A549 (cell line): ENCODE results near the gene FHIT. TPM values are rescaled to one million over a fixed set of nuclear protein-coding genes. Genes with fewer than 3 reads are reported as not detected.

ENCODE experiments used
- ATAC-seq, 2 experiments: fragments of 200-7000 bp in 1 of 2; fragments of >200 bp in 1 of 2; cut with Nextera tagmentation in 1 of 2; cut with Tn5 transposase in 1 of 2; 3 replicates each; pipeline versions ENCODE4 v1.8.0 to v1.9.1; 2018 to 2020; ENCODE audit warnings: mild to moderate bottlenecking in 1 of 2, moderate library complexity in 1 of 2
- CTCF ChIA-PET: fragments of 300-600 bp; sonication (Branson Sonifier 250); formaldehyde crosslinking; extraction: SDS; loops from one replicate; lab custom pipeline; 2021; ENCODE audit warnings: antibody characterized with exemption, inconsistent platforms; lab: Yijun Ruan, JAX
- POLR2A ChIA-PET: fragments of 350-600 bp; formaldehyde crosslinking; extraction: SDS; loops from one replicate; lab custom pipeline; 2021; ENCODE audit warnings: antibody characterized with exemption, inconsistent platforms; lab: Yijun Ruan, JAX
- DNase-seq, 2 experiments: peaks; one replicate each; pipeline versions ENCODE4 v3.0.0 to v3.0.0-alpha.2; 2011 to 2016; ENCODE audit warnings: low read depth in 1 of 2, low spot score in 1 of 2
- FAIRE-seq: peaks from 2 replicates; lab custom pipeline; 2011; peaks lifted over from hg19 to GRCh38; lab: Jason Lieb, UNC
- H3K27ac ChIP-seq, 2 experiments: fragments of >200 bp; sonication (Bioruptor Twin); formaldehyde crosslinking; 3 replicates each; pipeline ENCODE4 v1.5.1; 2016 to 2017
- H3K4me1 ChIP-seq: fragments of >200 bp; sonication (Bioruptor Twin); formaldehyde crosslinking; 3 replicates; pipeline ENCODE4 v1.6.1; 2016
- H3K4me2 ChIP-seq: fragments of >200 bp; sonication (Bioruptor Twin); formaldehyde crosslinking; 3 replicates; pipeline ENCODE4 v1.6.1; 2016
- H3K4me3 ChIP-seq: fragments of >200 bp; sonication (Bioruptor Twin); formaldehyde crosslinking; 3 replicates; pipeline ENCODE4 v1.5.1; 2016
- H3K9me3 ChIP-seq: fragments of >200 bp; sonication (Bioruptor Twin); formaldehyde crosslinking; 3 replicates; pipeline ENCODE4 v1.6.1; 2016
- CEBPB ChIP-seq, 2 experiments: fragments of >200 bp in 1 of 2; sonication (Bioruptor Twin) in 1 of 2; formaldehyde crosslinking in 1 of 2; IDR thresholded peaks; 2 replicates each; pipeline ENCODE4 v1.6.1; 2012 to 2016
- EHF ChIP-seq: fragments of 250-450 bp; sonication (Bioruptor Pico); IDR thresholded peaks from 2 replicates; pipeline ENCODE4 v1.5.0; 2020; ENCODE audit warnings: mild to moderate bottlenecking
- EHMT2 ChIP-seq: fragments of 200-600 bp; sonication (generic); IDR thresholded peaks from 2 replicates; pipeline ENCODE4 v1.6.1; 2016; ENCODE audit warnings: antibody characterized with exemption, low read depth, mild to moderate bottlenecking, moderate library complexity
- EP300 ChIP-seq, 2 experiments: fragments of >200 bp; sonication (Bioruptor Twin); formaldehyde crosslinking; IDR thresholded peaks; 2 replicates in 1 of 2; 3 replicates in 1 of 2; pipeline ENCODE4 v1.6.1; 2016 to 2017
- FOSB ChIP-seq: fragments of 250-450 bp; sonication (Bioruptor Pico); IDR thresholded peaks from 2 replicates; pipeline ENCODE4 v1.5.0; 2020; ENCODE audit warnings: mild to moderate bottlenecking, moderate library complexity
- FOSL2 ChIP-seq, 2 experiments: fragments of 450-650 bp in 1 of 2; fragments of >200 bp in 1 of 2; sonication (Bioruptor Twin) in 1 of 2; formaldehyde crosslinking; IDR thresholded peaks; 2 replicates each; pipeline versions ENCODE4 v1.5.0 to v1.6.1; 2016 to 2020; ENCODE audit warnings: mild to moderate bottlenecking in 1 of 2, moderate library complexity in 1 of 2
- FOXS1 ChIP-seq: fragments of 250-450 bp; sonication (Bioruptor Pico); IDR thresholded peaks from 2 replicates; pipeline ENCODE4 v1.5.0; 2020; ENCODE audit warnings: mild to moderate bottlenecking, moderate library complexity
- GATA3 ChIP-seq: IDR thresholded peaks from 2 replicates; pipeline ENCODE4 v1.6.1; 2012; ENCODE audit warnings: borderline replicate concordance
- HOXB5 ChIP-seq: fragments of 250-450 bp; sonication (Bioruptor Pico); IDR thresholded peaks from 2 replicates; pipeline ENCODE4 v1.5.0; 2020; ENCODE audit warnings: mild to moderate bottlenecking, moderate library complexity
- JUN ChIP-seq, 2 experiments: fragments of >200 bp; sonication (Bioruptor Twin); formaldehyde crosslinking; IDR thresholded peaks; 2 replicates in 1 of 2; 3 replicates in 1 of 2; pipeline ENCODE4 v1.6.1; 2016 to 2017
- JUNB ChIP-seq: fragments of >200 bp; sonication (Bioruptor Twin); formaldehyde crosslinking; IDR thresholded peaks from 2 replicates; pipeline ENCODE4 v1.6.1; 2016
- MYC ChIP-seq: IDR thresholded peaks from 2 replicates; pipeline ENCODE4 v1.6.1; 2012; ENCODE audit warnings: mild to moderate bottlenecking, inconsistent platforms, low read length, improper control_type of control experiment, borderline replicate concordance
- NPAS2 ChIP-seq: fragments of 250-450 bp; sonication (Bioruptor Pico); IDR thresholded peaks from 2 replicates; pipeline ENCODE4 v1.8.0; 2022; ENCODE audit warnings: mild to moderate bottlenecking, moderate library complexity, borderline replicate concordance
- PHF8 ChIP-seq: fragments of 200-600 bp; sonication (generic); IDR thresholded peaks from 2 replicates; pipeline ENCODE4 v1.6.1; 2016; ENCODE audit warnings: low read depth, mild to moderate bottlenecking, antibody characterized with exemption, moderate library complexity, borderline replicate concordance
- RARB ChIP-seq: fragments of 250-450 bp; sonication (Bioruptor Pico); IDR thresholded peaks from 2 replicates; pipeline ENCODE4 v1.8.0; 2021; ENCODE audit warnings: mild to moderate bottlenecking, moderate library complexity
- RCOR1 ChIP-seq: fragments of 150-350 bp; IDR thresholded peaks from 2 replicates; pipeline ENCODE4 v1.6.1; 2014; ENCODE audit warnings: antibody characterized with exemption, low read length, low read depth
- SREBF2 ChIP-seq: fragments of 450-650 bp; IDR thresholded peaks from 2 replicates; pipeline ENCODE4 v1.6.1; 2014; ENCODE audit warnings: mild to moderate bottlenecking, moderate library complexity
- ZC3H11A ChIP-seq: fragments of 450-650 bp; IDR thresholded peaks from 2 replicates; pipeline ENCODE4 v1.6.1; 2014; ENCODE audit warnings: antibody characterized with exemption, mild to moderate bottlenecking
- ZFP36 ChIP-seq: fragments of 450-650 bp; IDR thresholded peaks from 2 replicates; pipeline ENCODE4 v1.6.1; 2014; ENCODE audit warnings: borderline replicate concordance; ENCODE audit not compliant: partially characterized antibody
- WGBS: methylation state at CpG from one replicate; pipeline ENCODE4 v1.1.6; 2017; ENCODE audit errors: missing lambda C conversion rate; 5-methylcytosine and 5-hydroxymethylcytosine counted together
- polyA plus RNA-seq, 4 experiments: library from polyadenylated mRNA; depleted of rRNA in 3 of 4; stranded (reverse); fragments of >200 nt; fragmentation: RNase III in 1 of 4; extraction: RNeasy Plus Mini Kit Qiagen cat#74134 plus additional on column Dnase treatment in 1 of 4; gene quantifications; 2 replicates in 3 of 4; 3 replicates in 1 of 4; pipeline ENCODE4 v1.2.3, GENCODE V29; 2011 to 2017
- TF ChIP-seq, protein P1 (sequence below): fragments of 150-350 bp; IDR thresholded peaks from 2 replicates; pipeline ENCODE4 v1.6.1; 2014; ENCODE audit warnings: low read depth, mild to moderate bottlenecking, low read length
- TF ChIP-seq, protein P2 (sequence below): fragments of 450-650 bp; IDR thresholded peaks from 2 replicates; pipeline ENCODE4 v1.6.1; 2014; ENCODE audit warnings: antibody characterized with exemption
- TF ChIP-seq, protein P3 (sequence below): fragments of 250-450 bp; sonication (Bioruptor Pico); IDR thresholded peaks from 2 replicates; pipeline ENCODE4 v1.5.0; 2020; ENCODE audit warnings: low read depth, mild to moderate bottlenecking, moderate library complexity
- TF ChIP-seq, protein P4 (sequence below): fragments of >200 bp; sonication (Bioruptor Twin); formaldehyde crosslinking; IDR thresholded peaks from 2 replicates; pipeline ENCODE4 v1.6.1; 2016

FHIT gene
- polyA plus RNA-seq, 2 of the 4 experiments (the other 2 are of a cell fraction) = 0.76 to 0.92 TPM

DNA sequence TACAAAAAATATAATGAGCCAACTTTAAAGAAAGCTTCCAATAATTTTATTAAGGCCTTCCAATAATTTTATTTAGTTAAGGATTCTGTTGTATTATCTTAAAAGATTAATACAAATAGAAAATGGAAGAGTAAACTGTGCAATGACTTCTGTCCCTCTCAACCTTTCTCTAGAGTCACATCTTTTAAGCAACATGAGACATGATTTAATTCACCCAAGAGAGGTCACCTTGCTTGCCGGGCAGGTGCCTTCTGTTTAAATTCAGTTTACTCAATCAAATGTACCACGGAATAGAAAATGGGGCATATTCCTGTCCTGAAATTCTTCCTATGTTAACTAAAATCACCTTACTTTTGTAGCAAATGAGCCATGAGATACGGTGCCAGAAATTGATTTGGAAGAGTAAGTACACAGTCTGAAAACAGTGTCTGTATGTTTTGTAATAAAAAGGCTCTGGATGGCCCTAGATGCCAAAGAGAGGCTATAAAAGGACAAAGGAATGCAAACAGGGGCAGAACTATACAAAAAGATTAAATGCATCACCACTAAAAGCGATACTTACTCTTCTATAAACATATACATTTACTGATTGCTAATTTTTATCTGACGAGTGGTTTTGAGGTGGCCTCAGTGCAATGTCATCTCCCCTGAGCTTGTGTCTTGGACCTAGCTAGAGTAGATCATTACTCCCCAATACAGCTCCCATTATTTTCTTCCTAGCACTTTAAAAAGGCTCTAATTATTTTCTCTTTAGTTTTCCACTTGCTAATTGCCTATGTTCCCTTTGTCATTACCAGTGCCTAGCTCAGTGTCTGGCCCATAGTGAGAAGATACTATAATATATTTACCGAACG, 134.0 kb downstream of the FHIT start:
- TF ChIP-seq, protein P1, sequence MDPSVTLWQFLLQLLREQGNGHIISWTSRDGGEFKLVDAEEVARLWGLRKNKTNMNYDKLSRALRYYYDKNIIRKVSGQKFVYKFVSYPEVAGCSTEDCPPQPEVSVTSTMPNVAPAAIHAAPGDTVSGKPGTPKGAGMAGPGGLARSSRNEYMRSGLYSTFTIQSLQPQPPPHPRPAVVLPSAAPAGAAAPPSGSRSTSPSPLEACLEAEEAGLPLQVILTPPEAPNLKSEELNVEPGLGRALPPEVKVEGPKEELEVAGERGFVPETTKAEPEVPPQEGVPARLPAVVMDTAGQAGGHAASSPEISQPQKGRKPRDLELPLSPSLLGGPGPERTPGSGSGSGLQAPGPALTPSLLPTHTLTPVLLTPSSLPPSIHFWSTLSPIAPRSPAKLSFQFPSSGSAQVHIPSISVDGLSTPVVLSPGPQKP = no peak
- TF ChIP-seq EP300 (IDR thresholded peaks at IDR 0.05) = no peak
- no peak for TF ChIP-seq RARB
- no peak for TF ChIP-seq MYC
- no peak for TF ChIP-seq JUN (IDR thresholded peaks at IDR 0.05)
- TF ChIP-seq CEBPB (IDR thresholded peaks at IDR 0.05) = no peak
- TF ChIP-seq GATA3 = no peak
- TF ChIP-seq NPAS2 (CRISPR knock-in tag) = no peak
- Histone ChIP-seq H3K9me3 (no peaks in the 10 kb centered on the region), H3K4me3 (no peak overlapping the region), H3K4me1 (no peaks in the 10 kb centered on the region), H3K27ac (no peak overlapping the region), H3K4me2 (no peak overlapping the region)
- no peak for FAIRE-seq
- CTCF ChIA-PET = no interaction called here
- no peak for ATAC-seq
- no peak for DNase-seq
- 54% methylated on average over 7 of the region's 7 CpGs for WGBS
- POLR2A ChIA-PET = no interaction called here

DNA sequence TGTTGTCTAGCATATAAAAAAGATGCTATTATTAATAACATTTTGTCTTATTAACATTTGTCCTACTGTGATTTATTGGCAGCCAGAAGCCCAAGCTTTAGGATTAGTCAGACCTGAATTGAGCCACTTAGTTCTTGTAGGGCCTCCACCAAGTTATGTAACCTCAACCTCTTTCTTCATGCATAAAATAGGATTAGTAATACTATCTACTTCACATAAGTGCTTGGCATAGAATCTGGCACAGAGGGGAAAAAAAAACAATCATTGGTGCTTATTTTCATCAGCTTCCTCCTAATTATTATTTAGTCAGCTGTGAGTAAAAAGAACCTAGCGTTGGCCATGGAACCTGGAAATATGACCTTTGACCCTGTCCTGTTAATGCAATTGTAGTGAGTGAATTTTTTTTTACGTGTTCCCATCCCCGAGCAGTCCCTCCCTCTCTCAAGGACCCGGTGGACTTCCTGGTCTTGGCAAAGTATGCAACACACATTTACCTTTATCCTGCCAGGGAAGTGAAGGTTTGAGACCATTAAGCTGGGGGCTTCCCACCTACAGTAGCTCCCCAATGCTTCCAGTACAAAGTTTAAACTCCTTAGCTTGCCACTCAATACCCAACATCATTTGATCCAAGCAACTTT, 136.8 kb downstream of the FHIT start:
- H3K4me1 ChIP-seq = no peaks in the 10 kb centered on the region
- DNase-seq = no peak
- ChIA-PET CTCF (interaction anchor here (1.4 kb wide), 1 partner anchor 10 kb away, joined by 4 read pairs; no protein-coding TSS in a partner anchor), POLR2A (no interaction called here)
- H3K4me3 ChIP-seq = no peak overlapping the region
- TF ChIP-seq, protein P2, sequence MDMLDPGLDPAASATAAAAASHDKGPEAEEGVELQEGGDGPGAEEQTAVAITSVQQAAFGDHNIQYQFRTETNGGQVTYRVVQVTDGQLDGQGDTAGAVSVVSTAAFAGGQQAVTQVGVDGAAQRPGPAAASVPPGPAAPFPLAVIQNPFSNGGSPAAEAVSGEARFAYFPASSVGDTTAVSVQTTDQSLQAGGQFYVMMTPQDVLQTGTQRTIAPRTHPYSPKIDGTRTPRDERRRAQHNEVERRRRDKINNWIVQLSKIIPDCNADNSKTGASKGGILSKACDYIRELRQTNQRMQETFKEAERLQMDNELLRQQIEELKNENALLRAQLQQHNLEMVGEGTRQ = no peak
- TF ChIP-seq FOSB (CRISPR knock-in tag) (no peak), ZFP36 (no peak), PHF8 (no peak), ZC3H11A (no peak), RCOR1 (no peak), GATA3 (no peak), FOSL2 (IDR thresholded peaks at IDR 0.05) (no peak), FOSL2 (CRISPR knock-in tag; IDR thresholded peaks at IDR 0.05) (no peak), CEBPB (IDR thresholded peaks at IDR 0.05) (no peak), JUNB (no peak), FOXS1 (CRISPR knock-in tag) (no peak), EHMT2 (no peak), EHF (CRISPR knock-in tag) (no peak), HOXB5 (CRISPR knock-in tag) (no peak), SREBF2 (no peak)
- TF ChIP-seq, protein P3, sequence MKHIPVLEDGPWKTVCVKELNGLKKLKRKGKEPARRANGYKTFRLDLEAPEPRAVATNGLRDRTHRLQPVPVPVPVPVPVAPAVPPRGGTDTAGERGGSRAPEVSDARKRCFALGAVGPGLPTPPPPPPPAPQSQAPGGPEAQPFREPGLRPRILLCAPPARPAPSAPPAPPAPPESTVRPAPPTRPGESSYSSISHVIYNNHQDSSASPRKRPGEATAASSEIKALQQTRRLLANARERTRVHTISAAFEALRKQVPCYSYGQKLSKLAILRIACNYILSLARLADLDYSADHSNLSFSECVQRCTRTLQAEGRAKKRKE (CRISPR knock-in tag) = no peak
- TF ChIP-seq, protein P1 = no peak
- TF ChIP-seq, protein P4, sequence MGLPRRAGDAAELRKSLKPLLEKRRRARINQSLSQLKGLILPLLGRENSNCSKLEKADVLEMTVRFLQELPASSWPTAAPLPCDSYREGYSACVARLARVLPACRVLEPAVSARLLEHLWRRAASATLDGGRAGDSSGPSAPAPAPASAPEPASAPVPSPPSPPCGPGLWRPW = no peak
- no peak overlapping the region for H3K27ac ChIP-seq
- no peak for FAIRE-seq
- H3K9me3 ChIP-seq = no peaks in the 10 kb centered on the region
- WGBS = 30% methylated on average over 4 of the region's 4 CpGs
- no peak overlapping the region for H3K4me2 ChIP-seq
- no peak for ATAC-seq
